Skeletal muscle cell (primary cell): ENCODE data around the gene BNC2.
"Not testable (repeated sequence)": the region's sequence is repeated elsewhere in the genome, so short reads cannot be mapped to it uniquely, and the experiment has no call there.

Source experiments
- DNase-seq: peaks from one replicate; pipeline ENCODE4 v3.0.0-alpha.2; 2010; ENCODE audit warnings: low read depth
- H3K4me3 ChIP-seq: 2 replicates; pipeline ENCODE4 v1.5.1; 2011; ENCODE audit warnings: low read depth, mild to moderate bottlenecking, control low read depth, low read length, moderate library complexity

Gene BNC2

DNA sequence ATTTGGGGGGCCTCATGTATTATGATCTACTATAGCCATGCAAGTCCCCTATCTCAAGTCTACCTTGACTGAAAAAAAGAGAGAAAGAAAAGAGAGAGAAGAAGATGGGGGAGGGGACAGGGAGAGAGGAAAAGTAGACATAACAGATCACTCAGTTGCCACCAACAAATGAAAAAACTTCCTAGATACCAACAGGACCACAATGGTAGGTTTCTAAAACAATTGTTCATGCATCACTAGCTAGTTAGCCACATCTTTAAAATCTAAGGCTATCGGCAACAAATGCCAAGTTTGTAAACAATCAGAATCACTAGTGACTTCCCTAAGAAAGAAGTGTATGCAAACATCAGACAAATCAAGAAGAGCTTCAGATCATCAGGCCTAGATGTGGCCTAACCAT is 328.2 kb downstream of the BNC2 start:
- H3K4me3 ChIP-seq, result no peak overlapping the region
- DNase-seq, result no peak

DNA sequence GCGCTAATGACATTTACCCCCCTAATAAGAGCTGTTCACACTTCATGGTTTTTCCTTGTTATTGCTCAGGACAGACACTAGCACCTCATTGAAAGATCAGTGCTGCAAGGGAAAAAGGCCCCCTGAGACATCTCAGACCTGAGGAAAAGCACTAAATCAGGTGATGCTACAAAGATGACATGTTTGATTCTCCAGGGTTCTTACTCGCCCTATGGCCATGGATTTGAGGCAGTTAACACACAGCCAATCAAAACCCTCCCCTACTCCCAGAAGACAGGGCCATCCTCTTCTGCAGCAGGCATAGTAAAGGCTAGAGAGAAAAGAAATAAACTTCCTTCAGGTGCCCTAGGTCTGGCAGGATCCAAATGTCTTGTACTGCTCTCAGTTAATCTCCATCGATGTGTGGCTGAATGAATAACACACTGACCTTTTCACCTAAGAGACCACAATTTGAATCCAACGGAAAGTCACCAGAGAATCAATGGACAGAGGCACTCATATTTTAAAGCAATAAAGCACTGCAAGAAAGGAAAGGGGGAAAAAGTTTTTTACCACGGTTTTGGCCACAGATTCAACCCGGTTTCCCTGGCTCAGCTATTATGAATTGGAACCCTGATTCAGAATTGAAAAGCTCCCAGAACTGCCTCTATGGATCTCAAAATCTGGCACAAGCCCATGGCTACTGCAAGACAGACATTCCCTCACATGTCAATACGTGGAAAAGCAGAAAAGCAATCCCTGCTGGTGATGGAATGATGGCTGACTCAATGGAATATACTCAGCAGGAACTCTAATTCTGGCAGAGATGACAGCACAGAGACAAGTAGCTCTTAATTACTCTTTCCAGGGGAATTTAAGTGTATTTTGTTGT is 329.5 kb downstream of the BNC2 start:
- no peak for DNase-seq
- no peak overlapping the region for H3K4me3 ChIP-seq

DNA sequence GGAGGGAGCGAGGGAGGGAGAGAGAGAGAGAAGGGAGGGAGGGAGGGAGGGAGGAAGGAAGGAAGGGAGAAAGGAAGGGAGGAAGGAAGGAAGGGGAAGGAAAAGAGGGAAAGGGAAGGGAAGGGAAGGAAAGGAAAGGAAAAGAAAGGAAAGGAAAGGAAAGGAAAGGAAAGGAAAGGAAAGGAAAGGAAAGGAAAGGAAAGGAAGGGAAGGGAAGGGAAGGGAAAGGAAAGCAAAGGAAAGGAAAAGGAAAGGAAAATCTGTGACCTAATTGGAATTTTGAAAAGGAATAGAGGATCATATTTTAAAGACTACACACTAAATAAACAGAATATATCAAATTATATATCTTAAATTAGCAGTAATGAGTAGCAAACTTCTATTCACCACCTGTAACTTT is 330.8 kb downstream of the BNC2 start:
- DNase-seq, H3K4me3 ChIP-seq: not testable (repeated sequence)

DNA sequence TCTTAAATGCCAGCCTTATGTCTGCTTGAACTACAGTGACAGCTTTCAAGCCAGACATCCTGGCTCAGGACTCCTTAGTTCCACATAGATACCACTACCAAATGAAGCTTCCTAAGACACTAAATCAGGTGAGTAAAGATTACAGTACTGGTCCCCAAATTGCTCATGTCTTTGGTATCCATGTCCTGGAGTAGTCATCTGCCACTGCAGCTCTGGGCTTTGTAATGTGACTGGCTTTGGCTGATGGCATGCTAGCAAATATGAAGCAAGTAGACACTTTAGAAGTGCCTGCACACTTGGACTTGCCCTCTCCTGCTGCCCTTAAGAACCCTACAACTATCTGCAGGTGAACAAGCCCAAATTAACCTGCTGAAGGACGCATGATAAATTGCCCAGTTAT is 334.9 kb downstream of the BNC2 start:
- DNase-seq, result no peak
- no peak overlapping the region for H3K4me3 ChIP-seq

DNA sequence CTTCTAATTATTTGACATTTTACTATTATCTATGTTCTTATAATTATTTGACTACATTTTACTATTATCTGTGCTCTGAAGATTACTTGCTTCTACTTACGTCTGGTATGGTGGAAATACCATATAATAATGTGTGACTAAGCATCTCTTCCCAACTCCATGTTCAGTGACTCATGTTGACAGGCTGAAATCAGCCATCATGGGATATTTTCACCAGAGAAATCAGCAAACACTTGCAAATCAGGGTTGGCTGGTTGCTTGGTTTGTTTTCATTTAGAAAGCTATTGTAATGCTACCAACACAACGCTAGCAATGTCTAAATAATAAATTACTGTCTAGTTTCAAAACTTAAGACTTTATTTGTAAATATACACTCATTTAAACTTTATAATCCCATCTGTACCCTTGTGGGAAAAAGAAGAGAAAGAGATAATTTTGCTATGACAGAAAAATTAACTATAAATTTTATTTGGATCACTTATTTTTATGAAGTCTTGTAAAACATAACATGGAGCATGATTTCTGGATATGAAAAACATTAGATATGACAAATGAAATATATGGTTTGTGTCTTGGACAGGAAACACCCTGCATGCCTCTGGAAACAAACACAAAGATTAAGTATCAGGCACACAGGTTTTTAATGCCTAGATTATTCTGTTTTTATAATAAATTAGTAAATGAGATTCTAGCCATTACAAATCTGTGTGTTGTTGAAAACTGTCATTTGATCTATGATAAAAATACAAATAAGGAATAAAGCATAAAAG is 337.6 kb downstream of the BNC2 start:
- no peak overlapping the region for H3K4me3 ChIP-seq
- DNase-seq, result peak; percentile 63

DNA sequence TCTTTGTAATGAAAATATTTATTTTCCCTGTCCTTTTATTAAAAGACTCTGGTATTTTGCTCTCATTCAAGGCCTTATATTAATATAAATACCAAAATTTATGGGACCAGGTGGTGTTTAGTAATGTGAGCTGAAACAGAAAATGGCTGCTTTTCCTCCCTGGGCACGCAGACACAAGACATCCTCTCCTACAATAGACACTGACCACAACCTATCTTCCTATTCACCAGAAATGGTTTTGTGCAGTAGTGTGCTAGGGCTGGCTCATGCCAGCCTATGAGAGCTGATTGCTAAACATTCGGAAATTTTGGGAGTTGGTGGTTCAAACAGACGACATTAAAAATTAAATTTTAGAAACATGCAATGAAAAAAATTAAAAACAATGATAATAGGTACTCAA is 338.2 kb downstream of the BNC2 start:
- DNase-seq, result no peak
- no peak overlapping the region for H3K4me3 ChIP-seq

- H3K4me3 ChIP-seq, result no peak overlapping the region
- no peak for DNase-seq
Observed at GRCh38 chr9:16530669-16531642, 339.5 kb downstream of the BNC2 start.

DNA sequence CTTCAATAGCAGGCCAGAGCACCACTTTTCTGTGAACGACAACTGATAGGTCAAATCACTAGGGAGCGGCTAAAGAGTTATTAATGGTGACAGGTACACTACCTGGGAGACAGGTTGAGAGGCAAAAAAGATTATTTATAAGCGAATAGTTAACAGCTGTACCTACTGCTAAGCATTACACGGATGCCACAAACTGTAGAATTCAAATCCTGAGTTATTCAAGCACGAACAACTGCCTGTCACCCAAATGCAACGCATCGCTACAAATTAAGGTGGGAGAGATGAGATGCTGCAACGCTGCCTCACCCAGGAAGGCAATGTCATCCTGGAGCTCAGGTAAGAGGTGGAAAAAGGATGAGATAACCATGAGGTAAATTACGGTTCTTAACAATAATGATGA is 342.9 kb downstream of the BNC2 start:
- DNase-seq, result no peak
- no peak overlapping the region for H3K4me3 ChIP-seq

DNA sequence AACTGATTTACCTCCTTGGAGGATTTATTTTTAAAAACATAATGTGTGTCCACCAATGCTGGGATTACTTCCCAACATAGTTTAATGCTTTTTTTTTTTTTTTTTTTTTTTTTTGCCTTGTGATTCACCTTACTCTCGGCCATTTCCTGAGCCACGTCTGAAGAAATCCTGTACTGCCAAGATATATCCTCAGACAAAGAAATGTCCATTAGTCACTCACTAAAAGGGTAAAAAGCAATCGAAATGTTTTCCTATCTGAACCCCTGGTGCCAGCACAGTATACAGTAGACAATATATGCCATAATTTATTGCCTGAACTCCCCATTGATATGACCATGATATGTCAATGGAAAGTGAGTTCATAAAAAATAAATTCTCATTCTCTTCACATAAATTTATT is 344.1 kb downstream of the BNC2 start:
- no peak for DNase-seq
- no peak overlapping the region for H3K4me3 ChIP-seq

DNA sequence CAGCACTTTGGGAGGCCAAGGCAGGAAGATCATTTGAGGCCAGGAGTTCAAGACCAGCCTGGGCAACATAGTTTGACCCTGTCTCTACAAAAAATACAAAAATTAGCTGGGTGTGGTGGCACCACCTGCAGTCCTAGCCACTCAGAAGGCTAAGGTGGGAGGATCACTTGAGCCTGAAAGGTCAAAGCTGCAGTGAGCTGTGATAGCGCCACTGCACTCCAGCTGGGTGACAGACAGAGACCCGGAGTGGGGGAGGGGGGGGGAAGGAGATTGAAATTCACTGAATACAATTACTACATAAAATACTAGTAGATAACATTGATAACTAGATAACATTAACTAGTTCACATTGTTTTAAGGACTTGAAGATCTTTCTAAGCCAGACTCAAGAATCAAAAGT is 345.6 kb downstream of the BNC2 start:
- DNase-seq, result no peak

GRCh38 chr9:16524078-16524477 is 346.4 kb downstream of the BNC2 start:
- H3K4me3 ChIP-seq, result no peak overlapping the region
- no peak for DNase-seq

More for the DNA sequence above, 345.6 kb downstream of the BNC2 start:
- no peak overlapping the region for H3K4me3 ChIP-seq

- DNase-seq, result peak; percentile 60
- H3K4me3 ChIP-seq, result no peak overlapping the region
Observed at GRCh38 chr9:16521868-16522411, 348.5 kb downstream of the BNC2 start.

- H3K4me3 ChIP-seq, result no peak overlapping the region
- no peak for DNase-seq
Observed at GRCh38 chr9:16519001-16519400, 351.5 kb downstream of the BNC2 start.

DNA sequence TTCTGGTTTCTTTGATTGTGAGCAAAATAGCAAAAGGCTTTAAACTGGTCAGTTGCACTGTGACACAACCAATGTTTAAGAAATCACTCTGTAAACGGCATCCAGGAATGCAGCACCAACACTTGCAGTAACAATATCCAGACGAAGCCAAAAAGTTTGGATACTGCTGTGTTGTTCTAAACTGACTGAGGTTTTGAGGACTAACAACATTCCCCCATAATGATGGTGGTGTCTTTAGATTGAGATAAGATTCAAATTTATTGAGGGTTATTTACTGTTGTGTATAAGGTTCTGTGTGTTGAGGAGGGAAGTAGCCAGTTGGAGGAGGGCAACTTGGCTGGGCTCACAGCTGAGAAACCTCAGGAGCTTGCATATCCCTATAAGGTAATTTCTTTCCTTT is 353.6 kb downstream of the BNC2 start:
- no peak overlapping the region for H3K4me3 ChIP-seq
- no peak for DNase-seq

- H3K4me3 ChIP-seq, result no peak overlapping the region
- no peak for DNase-seq
Observed at GRCh38 chr9:16515879-16516301, 354.6 kb downstream of the BNC2 start.

GRCh38 chr9:16515207-16515606 is 355.3 kb downstream of the BNC2 start:
- no peak overlapping the region for H3K4me3 ChIP-seq
- DNase-seq, result no peak

GRCh38 chr9:16514131-16514530 is 356.3 kb downstream of the BNC2 start:
- no peak for DNase-seq
- H3K4me3 ChIP-seq, result no peak overlapping the region

- no peak overlapping the region for H3K4me3 ChIP-seq
- no peak for DNase-seq
Observed at GRCh38 chr9:16512281-16512680, 358.2 kb downstream of the BNC2 start.

GRCh38 chr9:16510482-16510881 is 360.0 kb downstream of the BNC2 start:
- H3K4me3 ChIP-seq, result no peak overlapping the region
- DNase-seq, result no peak
